IMR-90 (cell line): ENCODE measurements around the gene ZNRD2. TPM values are rescaled to one million over a fixed set of nuclear protein-coding genes. Genes with fewer than 3 reads are reported as not detected.

ENCODE experiments used
- ATAC-seq: fragments of 200-7000 bp; cut with Tn5 transposase; 2 replicates; pipeline ENCODE4 v1.9.1; 2020; ENCODE audit warnings: low read depth, mild to moderate bottlenecking, moderate library complexity
- BruUV-seq: library from RNA; stranded (reverse); fragments of 400-500 nt; replicated peaks from 2 replicates; lab custom pipeline; 2021; lab: Mats Ljungman, UMichigan
- CTCF ChIA-PET: fragments of 300-600 bp; formaldehyde crosslinking; extraction: SDS; loops from one replicate; lab custom pipeline; 2021; ENCODE audit warnings: antibody characterized with exemption; lab: Yijun Ruan, JAX
- POLR2A ChIA-PET: fragments of 300-600 bp; sonication (Branson Sonifier 250); formaldehyde crosslinking; loops from one replicate; lab custom pipeline; 2022; ENCODE audit warnings: antibody characterized with exemption; ENCODE audit not compliant: unreplicated experiment; lab: Charles Lee
- DNase-seq: peaks from one replicate; pipeline ENCODE4 v3.0.0; 2013
- H2AFZ ChIP-seq: replicated peaks from 2 replicates; pipeline ENCODE3; 2013; ENCODE audit warnings: low read length, mild to moderate bottlenecking; ENCODE audit not compliant: poor library complexity
- H2AK5ac ChIP-seq: 2 replicates; pipeline ENCODE4 v1.6.1; 2013; ENCODE audit warnings: low read depth, low read length, inconsistent platforms
- H2AK9ac ChIP-seq: replicated peaks from 2 replicates; pipeline ENCODE3; 2013; ENCODE audit warnings: mild to moderate bottlenecking, low read depth, low read length, moderate library complexity; ENCODE audit not compliant: poor library complexity
- H2BK120ac ChIP-seq: 2 replicates; pipeline ENCODE4 v1.6.1; 2013; ENCODE audit warnings: low read depth, low read length, inconsistent platforms
- H2BK15ac ChIP-seq: 3 replicates; pipeline ENCODE4 v1.6.1; 2013; ENCODE audit warnings: low read depth, low read length, inconsistent platforms
- H2BK20ac ChIP-seq: 2 replicates; pipeline ENCODE4 v1.6.1; 2013; ENCODE audit warnings: low read depth, mild to moderate bottlenecking, inconsistent platforms, low read length, moderate library complexity
- H2BK5ac ChIP-seq: 2 replicates; pipeline ENCODE4 v1.6.1; 2013; ENCODE audit warnings: mild to moderate bottlenecking, low read depth, low read length, inconsistent platforms; ENCODE audit not compliant: poor library complexity, severe bottlenecking
- H3K14ac ChIP-seq: replicated peaks from 2 replicates; pipeline ENCODE4 v1.6.1; 2013; ENCODE audit warnings: low read depth, low read length, inconsistent platforms
- H3K18ac ChIP-seq: 2 replicates; pipeline ENCODE4 v1.6.1; 2013; ENCODE audit warnings: low read depth, low read length, control low read depth
- H3K23ac ChIP-seq: 2 replicates; pipeline ENCODE4 v1.6.1; 2013; ENCODE audit warnings: low read depth, low read length, inconsistent platforms
- H3K27ac ChIP-seq: 2 replicates; pipeline ENCODE4 v1.5.1; 2013; ENCODE audit warnings: mild to moderate bottlenecking, control low read depth, low read length; ENCODE audit not compliant: insufficient read depth
- H3K27me3 ChIP-seq: 2 replicates; pipeline ENCODE4 v1.6.1; 2013; ENCODE audit warnings: low read length; ENCODE audit not compliant: control insufficient read depth, insufficient read depth
- H3K36me3 ChIP-seq: 2 replicates; pipeline ENCODE4 v1.6.1; 2013; ENCODE audit warnings: low read length, mixed read lengths; ENCODE audit not compliant: control insufficient read depth, insufficient read depth
- H3K4ac ChIP-seq: 2 replicates; pipeline ENCODE4 v1.6.1; 2013; ENCODE audit warnings: low read depth, low read length, inconsistent platforms
- H3K4me1 ChIP-seq: 2 replicates; pipeline ENCODE4 v1.6.1; 2013; ENCODE audit warnings: low read length, mixed read lengths; ENCODE audit not compliant: control insufficient read depth, insufficient read depth
- H3K4me2 ChIP-seq: 2 replicates; pipeline ENCODE4 v1.6.1; 2013; ENCODE audit warnings: low read depth, mild to moderate bottlenecking, control low read depth, low read length, moderate library complexity
- H3K4me3 ChIP-seq: 2 replicates; pipeline ENCODE4 v1.5.1; 2013; ENCODE audit warnings: low read depth, mild to moderate bottlenecking, control low read depth, low read length, moderate library complexity; ENCODE audit not compliant: insufficient read depth
- H3K56ac ChIP-seq: 2 replicates; pipeline ENCODE4 v1.6.1; 2013; ENCODE audit warnings: low read length, inconsistent platforms; ENCODE audit not compliant: insufficient read depth; ENCODE audit errors: extremely low read depth
- H3K79me1 ChIP-seq, 2 experiments: 2 replicates each; pipeline ENCODE4 v1.6.1; 2013; ENCODE audit warnings: low read length in 2 of 2, inconsistent platforms in 1 of 2, low read depth in 1 of 2
- H3K9ac ChIP-seq: 2 replicates; pipeline ENCODE4 v1.6.1; 2013; ENCODE audit warnings: low read depth, low read length, control low read depth
- H3K9me1 ChIP-seq: 2 replicates; pipeline ENCODE4 v1.6.1; 2013; ENCODE audit warnings: low read length, inconsistent platforms; ENCODE audit not compliant: insufficient read depth
- H3K9me3 ChIP-seq: 2 replicates; pipeline ENCODE4 v1.6.1; 2013; ENCODE audit warnings: low read length; ENCODE audit not compliant: control insufficient read depth, insufficient read depth
- H4K20me1 ChIP-seq: 2 replicates; pipeline ENCODE4 v1.6.1; 2013; ENCODE audit warnings: low read length, inconsistent platforms; ENCODE audit not compliant: insufficient read depth
- H4K5ac ChIP-seq: 2 replicates; pipeline ENCODE4 v1.6.1; 2013; ENCODE audit warnings: mild to moderate bottlenecking, low read depth, low read length, control low read depth
- H4K8ac ChIP-seq, 2 experiments: 2 replicates each; pipeline ENCODE4 v1.6.1; 2013; ENCODE audit warnings: low read depth in 2 of 2, low read length in 2 of 2, control low read depth in 1 of 2, inconsistent platforms in 1 of 2
- H4K91ac ChIP-seq: 2 replicates; pipeline ENCODE4 v1.6.1; 2013; ENCODE audit warnings: low read depth, low read length, inconsistent platforms; ENCODE audit not compliant: insufficient read depth
- CEBPB ChIP-seq: IDR thresholded peaks from 2 replicates; pipeline ENCODE4 v1.6.1; 2012; ENCODE audit warnings: low read depth, low read length, improper control_type of control experiment
- FOS ChIP-seq: fragments of 150-350 bp; IDR thresholded peaks from 2 replicates; pipeline ENCODE4 v1.6.1; 2016; ENCODE audit warnings: low read depth, low read length
- MAZ ChIP-seq: IDR thresholded peaks from 2 replicates; pipeline ENCODE4 v1.6.1; 2012; ENCODE audit warnings: low read depth, mild to moderate bottlenecking, low read length, improper control_type of control experiment, moderate library complexity, borderline replicate concordance
- NFE2L2 ChIP-seq: fragments of 150-350 bp; IDR thresholded peaks from 2 replicates; pipeline ENCODE4 v1.6.1; 2016; ENCODE audit warnings: low read depth, mild to moderate bottlenecking, low read length
- WGBS, 2 experiments: methylation state at CpG; one replicate each; pipeline versions ENCODE4 v1.1.5 to v1.1.7; 2013; ENCODE audit warnings: missing lambda C conversion rate in 2 of 2; ENCODE audit not compliant: insufficient read length in 1 of 2; ENCODE audit errors: extremely low coverage in 2 of 2; 5-methylcytosine and 5-hydroxymethylcytosine counted together
- dilution Hi-C: fragments of 300-500 bp; cut with HindIII; formaldehyde crosslinking; loops from one replicate; pipeline ENCODE4 v1.14.3; 2018; ENCODE audit warnings: low sequenced_read_pairs; ENCODE audit not compliant: unreplicated experiment
- in situ Hi-C: fragments of 300-500 bp; cut with MboI; formaldehyde crosslinking; loops from 3 replicates; pipeline ENCODE4 v1.14.3; 2019; ENCODE audit warnings: low sequenced_read_pairs, inconsistent platforms, mixed read lengths
- intact Hi-C: fragments of 100-400 bp; cut with micrococcal nuclease; formaldehyde crosslinking; loops from 2 replicates; pipeline ENCODE4 v1.10.0; 2022
- polyA plus RNA-seq, 3 experiments: library from polyadenylated mRNA; depleted of rRNA; stranded (reverse); fragments of >200 nt; gene quantifications; 2 replicates each; pipeline ENCODE4 v1.2.3, GENCODE V29; 2012; ENCODE audit warnings: low replicate concordance in 1 of 3
- total RNA-seq: library from RNA; depleted of rRNA; stranded (reverse); fragments of >200 nt; gene quantifications from 2 replicates; pipeline ENCODE4 v1.2.3, GENCODE V29; 2012
- TF ChIP-seq, protein P1 (sequence below): fragments of 150-350 bp; IDR thresholded peaks from 2 replicates; pipeline ENCODE4 v1.6.1; 2017; ENCODE audit warnings: mild to moderate bottlenecking, antibody characterized with exemption, low read length, low read depth
- TF ChIP-seq, protein P2 (sequence below): conservative IDR thresholded peaks from 2 replicates; pipeline ENCODE4 v1.5.1; 2012; ENCODE audit warnings: mild to moderate bottlenecking, low read depth, low read length, improper control_type of control experiment

Gene ZNRD2
- total and polyA plus RNA-seq, 2 of the 4 experiments (the other 2 are of a cell fraction): 75.6 to 90.3 TPM

DNA sequence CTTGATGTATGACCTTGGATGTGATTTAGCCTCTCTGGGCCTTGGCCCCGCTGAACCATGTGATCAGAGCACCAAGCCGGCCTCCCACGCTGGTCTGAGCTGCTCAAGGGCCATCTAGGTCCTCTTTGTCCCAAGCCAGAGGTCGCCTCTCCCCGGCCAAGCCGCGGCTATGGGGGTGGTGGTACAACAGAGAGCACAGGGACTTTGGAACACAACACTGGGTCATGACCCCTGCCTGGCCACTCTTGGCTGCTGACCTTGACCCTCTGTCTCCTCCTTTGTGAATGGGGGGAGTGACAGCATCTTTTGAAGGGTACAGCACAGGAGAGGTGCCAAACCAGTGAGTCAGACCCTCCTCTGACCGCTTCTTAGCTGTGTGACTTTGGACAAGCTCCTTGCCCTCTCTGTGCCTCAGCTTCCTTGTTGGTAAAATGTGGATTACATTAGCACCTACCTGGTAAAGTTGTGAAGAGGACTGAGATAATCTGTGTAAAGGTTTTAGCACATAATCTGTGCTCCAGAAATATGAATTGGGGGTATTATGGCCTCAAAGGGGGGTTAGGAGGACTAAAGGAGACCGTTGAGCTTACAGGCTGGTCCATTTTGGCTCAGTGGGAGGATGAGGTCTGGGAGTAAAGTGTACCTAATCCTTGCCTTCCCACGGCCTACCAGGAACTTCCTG is 40.7 kb upstream of the ZNRD2 start:
- no peak overlapping the region for H2BK5ac ChIP-seq
- no peak overlapping the region for H2BK120ac ChIP-seq
- H4K20me1 ChIP-seq: peaks cover 53% of the 10 kb centered on the region
- ChIA-PET POLR2A (no interaction called here), CTCF (interaction anchor here (0.6 to 1.0 kb wide), 2 partner anchors 41 to 62 kb away, joined by 3 to 4 read pairs; partner anchors contain the start of gene ZNRD2)
- BruUV-seq: no TSS peak
- in situ Hi-C loops: no loop called here
- H4K91ac ChIP-seq: no peak overlapping the region
- H3K4me1 ChIP-seq: peaks cover 8% of the 10 kb centered on the region; the same call in 1 of the 2 replicates
- ATAC-seq (no peak), DNase-seq (no peak)
- no peak overlapping the region for H3K27ac ChIP-seq
- H2AK9ac ChIP-seq: no peak overlapping the region
- peaks cover 68% of the 10 kb centered on the region for H3K36me3 ChIP-seq
- no CpG with 5 or more reads among the region's 10 CpGs for WGBS, 2 experiments
- no peaks in the 10 kb centered on the region for H3K9me3 ChIP-seq
- no peaks in the 10 kb centered on the region for H3K27me3 ChIP-seq
- H3K4me2 ChIP-seq: no peak overlapping the region
- H3K4me3 ChIP-seq: no peak overlapping the region
- H3K4ac ChIP-seq: no peak overlapping the region
- no peak overlapping the region for H2BK15ac ChIP-seq
- no peak overlapping the region for H3K9ac ChIP-seq
- no peak overlapping the region for H2AK5ac ChIP-seq
- H2BK20ac ChIP-seq: no peak overlapping the region
- H3K14ac ChIP-seq: no peak overlapping the region
- H3K56ac ChIP-seq: no peak overlapping the region
- dilution Hi-C loops: no loop called here
- no peak overlapping the region for H4K5ac ChIP-seq
- no peak overlapping the region for H3K18ac ChIP-seq
- H3K23ac ChIP-seq: no peak overlapping the region
- peaks cover 32 to 78% of the 10 kb centered on the region in 2 experiments for H3K79me1 ChIP-seq
- intact Hi-C loops: no loop called here
- 0 out of 2 replicates have a peak, but pooled peaks cover 10% of the 10 kb centered on the region for H3K9me1 ChIP-seq
- H2AFZ ChIP-seq: no peak overlapping the region
- TF ChIP-seq CEBPB (no peak), MAZ (no peak), NFE2L2 (no peak), FOS (no peak)
- TF ChIP-seq, protein P1, sequence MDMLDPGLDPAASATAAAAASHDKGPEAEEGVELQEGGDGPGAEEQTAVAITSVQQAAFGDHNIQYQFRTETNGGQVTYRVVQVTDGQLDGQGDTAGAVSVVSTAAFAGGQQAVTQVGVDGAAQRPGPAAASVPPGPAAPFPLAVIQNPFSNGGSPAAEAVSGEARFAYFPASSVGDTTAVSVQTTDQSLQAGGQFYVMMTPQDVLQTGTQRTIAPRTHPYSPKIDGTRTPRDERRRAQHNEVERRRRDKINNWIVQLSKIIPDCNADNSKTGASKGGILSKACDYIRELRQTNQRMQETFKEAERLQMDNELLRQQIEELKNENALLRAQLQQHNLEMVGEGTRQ: no peak
- TF ChIP-seq, protein P2, sequence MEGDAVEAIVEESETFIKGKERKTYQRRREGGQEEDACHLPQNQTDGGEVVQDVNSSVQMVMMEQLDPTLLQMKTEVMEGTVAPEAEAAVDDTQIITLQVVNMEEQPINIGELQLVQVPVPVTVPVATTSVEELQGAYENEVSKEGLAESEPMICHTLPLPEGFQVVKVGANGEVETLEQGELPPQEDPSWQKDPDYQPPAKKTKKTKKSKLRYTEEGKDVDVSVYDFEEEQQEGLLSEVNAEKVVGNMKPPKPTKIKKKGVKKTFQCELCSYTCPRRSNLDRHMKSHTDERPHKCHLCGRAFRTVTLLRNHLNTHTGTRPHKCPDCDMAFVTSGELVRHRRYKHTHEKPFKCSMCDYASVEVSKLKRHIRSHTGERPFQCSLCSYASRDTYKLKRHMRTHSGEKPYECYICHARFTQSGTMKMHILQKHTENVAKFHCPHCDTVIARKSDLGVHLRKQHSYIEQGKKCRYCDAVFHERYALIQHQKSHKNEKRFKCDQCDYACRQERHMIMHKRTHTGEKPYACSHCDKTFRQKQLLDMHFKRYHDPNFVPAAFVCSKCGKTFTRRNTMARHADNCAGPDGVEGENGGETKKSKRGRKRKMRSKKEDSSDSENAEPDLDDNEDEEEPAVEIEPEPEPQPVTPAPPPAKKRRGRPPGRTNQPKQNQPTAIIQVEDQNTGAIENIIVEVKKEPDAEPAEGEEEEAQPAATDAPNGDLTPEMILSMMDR: no peak
- no peak overlapping the region for H4K8ac ChIP-seq
